Sigmoid colon (tissue), 4 donors: ENCODE results near the gene TKFC.

Experiments
- CTCF ChIP-seq, 4 experiments: fragments of 450-650 bp in 3 of 4; fragments of 200-600 bp in 1 of 4; IDR thresholded peaks; one replicate each; pipeline ENCODE4 v1.5.1; 2016 to 2019; ENCODE audit warnings: antibody characterized with exemption in 4 of 4, mild to moderate bottlenecking in 3 of 4, moderate library complexity in 2 of 4
- POLR2A ChIP-seq, 2 donors: fragments of 450-650 bp; IDR thresholded peaks; one replicate each; pipeline ENCODE4 v1.6.1; 2016; ENCODE audit warnings: antibody characterized with exemption in 2 of 2, mild to moderate bottlenecking in 2 of 2, moderate library complexity in 2 of 2
- POLR2AphosphoS5 ChIP-seq, 4 donors: sonication (generic); formaldehyde crosslinking; IDR thresholded peaks; one replicate each; pipeline ENCODE4 v1.6.1; 2017; ENCODE audit warnings: antibody characterized with exemption in 4 of 4

GRCh38 chr11:61295596-61295926 lies 37.5 kb upstream of the TKFC start:
- no peak for TF ChIP-seq POLR2A (IDR thresholded peaks at IDR 0.05)
- TF ChIP-seq POLR2AphosphoS5 (IDR thresholded peaks at IDR 0.05): no peak
- no peak for TF ChIP-seq CTCF (IDR thresholded peaks at IDR 0.05)
